IMR-90 (cell line): ENCODE measurements around the gene PIK3R5.

Source experiments
- BHLHE40 ChIP-seq: fragments of 150-350 bp; IDR thresholded peaks from 2 replicates; pipeline ENCODE4 v1.6.1; 2016; ENCODE audit warnings: mild to moderate bottlenecking, low read depth, low read length
- CEBPB ChIP-seq: IDR thresholded peaks from 2 replicates; pipeline ENCODE4 v1.6.1; 2012; ENCODE audit warnings: low read depth, low read length, improper control_type of control experiment
- MAZ ChIP-seq: IDR thresholded peaks from 2 replicates; pipeline ENCODE4 v1.6.1; 2012; ENCODE audit warnings: low read depth, mild to moderate bottlenecking, low read length, improper control_type of control experiment, moderate library complexity, borderline replicate concordance
- MXI1 ChIP-seq: IDR thresholded peaks from 2 replicates; pipeline ENCODE4 v1.6.1; 2012; ENCODE audit warnings: low read depth, mild to moderate bottlenecking, low read length, moderate library complexity, borderline replicate concordance
- POLR2A ChIP-seq: IDR thresholded peaks from 2 replicates; pipeline ENCODE4 v1.6.1; 2012; ENCODE audit warnings: mild to moderate bottlenecking, low read depth, low read length
- RAD21 ChIP-seq: IDR thresholded peaks from 2 replicates; pipeline ENCODE4 v1.6.1; 2012; ENCODE audit warnings: low read length, improper control_type of control experiment
- RCOR1 ChIP-seq: IDR thresholded peaks from 2 replicates; pipeline ENCODE4 v1.6.1; 2012; ENCODE audit warnings: mild to moderate bottlenecking, low read length, improper control_type of control experiment; ENCODE audit not compliant: insufficient replicate concordance
- RFX5 ChIP-seq: IDR thresholded peaks from 2 replicates; pipeline ENCODE4 v1.8.0; 2012; ENCODE audit warnings: low read depth, mild to moderate bottlenecking, low read length, moderate library complexity
- SMC3 ChIP-seq: fragments of 150-350 bp; IDR thresholded peaks from 2 replicates; pipeline ENCODE4 v1.6.1; 2016; ENCODE audit warnings: low read depth, mild to moderate bottlenecking, antibody characterized with exemption, low read length, moderate library complexity
- TF ChIP-seq, protein P1 (sequence below): conservative IDR thresholded peaks from 2 replicates; pipeline ENCODE4 v1.5.1; 2012; ENCODE audit warnings: mild to moderate bottlenecking, low read depth, low read length, improper control_type of control experiment
- TF ChIP-seq, protein P2 (sequence below): fragments of 150-350 bp; IDR thresholded peaks from 2 replicates; pipeline ENCODE4 v1.6.1; 2017; ENCODE audit warnings: mild to moderate bottlenecking, antibody characterized with exemption, low read length, low read depth

DNA sequence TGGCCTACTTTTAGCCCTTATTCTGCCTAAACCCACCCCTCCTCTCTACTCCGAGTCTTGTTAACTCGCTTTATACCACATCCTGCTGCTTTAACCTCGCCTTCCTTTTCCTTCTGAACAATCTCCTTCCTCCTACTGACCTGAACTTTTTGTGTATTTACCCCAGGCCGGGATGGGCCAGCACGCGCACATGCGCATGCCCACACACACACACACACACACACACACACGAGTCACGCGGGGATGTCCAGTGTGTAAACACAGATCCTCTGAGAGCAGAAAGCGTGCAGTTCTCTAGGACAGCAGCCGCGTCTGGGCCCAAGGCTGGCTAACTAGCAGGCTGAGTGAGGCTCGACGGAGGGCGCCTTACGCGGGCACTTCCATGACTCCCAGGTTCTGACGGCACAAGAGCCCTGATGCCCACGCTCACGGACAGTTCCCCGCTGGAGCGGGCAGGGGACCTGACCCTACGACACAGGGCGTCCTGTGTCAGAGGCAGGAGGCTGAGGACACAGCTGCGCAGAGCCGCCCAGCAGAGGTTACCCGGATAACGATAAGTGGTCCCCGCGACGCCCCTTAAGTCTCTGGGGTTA is 610 bp downstream of the PIK3R5 start:
- TF ChIP-seq, protein P1, sequence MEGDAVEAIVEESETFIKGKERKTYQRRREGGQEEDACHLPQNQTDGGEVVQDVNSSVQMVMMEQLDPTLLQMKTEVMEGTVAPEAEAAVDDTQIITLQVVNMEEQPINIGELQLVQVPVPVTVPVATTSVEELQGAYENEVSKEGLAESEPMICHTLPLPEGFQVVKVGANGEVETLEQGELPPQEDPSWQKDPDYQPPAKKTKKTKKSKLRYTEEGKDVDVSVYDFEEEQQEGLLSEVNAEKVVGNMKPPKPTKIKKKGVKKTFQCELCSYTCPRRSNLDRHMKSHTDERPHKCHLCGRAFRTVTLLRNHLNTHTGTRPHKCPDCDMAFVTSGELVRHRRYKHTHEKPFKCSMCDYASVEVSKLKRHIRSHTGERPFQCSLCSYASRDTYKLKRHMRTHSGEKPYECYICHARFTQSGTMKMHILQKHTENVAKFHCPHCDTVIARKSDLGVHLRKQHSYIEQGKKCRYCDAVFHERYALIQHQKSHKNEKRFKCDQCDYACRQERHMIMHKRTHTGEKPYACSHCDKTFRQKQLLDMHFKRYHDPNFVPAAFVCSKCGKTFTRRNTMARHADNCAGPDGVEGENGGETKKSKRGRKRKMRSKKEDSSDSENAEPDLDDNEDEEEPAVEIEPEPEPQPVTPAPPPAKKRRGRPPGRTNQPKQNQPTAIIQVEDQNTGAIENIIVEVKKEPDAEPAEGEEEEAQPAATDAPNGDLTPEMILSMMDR = no peak
- no peak for TF ChIP-seq POLR2A
- no peak for TF ChIP-seq RFX5
- TF ChIP-seq SMC3 = no peak
- no peak for TF ChIP-seq CEBPB
- TF ChIP-seq MAZ = no peak
- TF ChIP-seq, protein P2, sequence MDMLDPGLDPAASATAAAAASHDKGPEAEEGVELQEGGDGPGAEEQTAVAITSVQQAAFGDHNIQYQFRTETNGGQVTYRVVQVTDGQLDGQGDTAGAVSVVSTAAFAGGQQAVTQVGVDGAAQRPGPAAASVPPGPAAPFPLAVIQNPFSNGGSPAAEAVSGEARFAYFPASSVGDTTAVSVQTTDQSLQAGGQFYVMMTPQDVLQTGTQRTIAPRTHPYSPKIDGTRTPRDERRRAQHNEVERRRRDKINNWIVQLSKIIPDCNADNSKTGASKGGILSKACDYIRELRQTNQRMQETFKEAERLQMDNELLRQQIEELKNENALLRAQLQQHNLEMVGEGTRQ = no peak
- TF ChIP-seq RCOR1 = no peak
- TF ChIP-seq BHLHE40 = no peak
- no peak for TF ChIP-seq RAD21
- TF ChIP-seq MXI1 = no peak
